Measurements from ENCODE around the gene IKBKE. TPM values are rescaled to one million over a fixed set of nuclear protein-coding genes. Genes with fewer than 3 reads are reported as not detected.

The IKBKE gene
- total RNA-seq, 3 donors from 2014 or later = 14.7 to 17.2 (median 16.1) TPM

DNA sequence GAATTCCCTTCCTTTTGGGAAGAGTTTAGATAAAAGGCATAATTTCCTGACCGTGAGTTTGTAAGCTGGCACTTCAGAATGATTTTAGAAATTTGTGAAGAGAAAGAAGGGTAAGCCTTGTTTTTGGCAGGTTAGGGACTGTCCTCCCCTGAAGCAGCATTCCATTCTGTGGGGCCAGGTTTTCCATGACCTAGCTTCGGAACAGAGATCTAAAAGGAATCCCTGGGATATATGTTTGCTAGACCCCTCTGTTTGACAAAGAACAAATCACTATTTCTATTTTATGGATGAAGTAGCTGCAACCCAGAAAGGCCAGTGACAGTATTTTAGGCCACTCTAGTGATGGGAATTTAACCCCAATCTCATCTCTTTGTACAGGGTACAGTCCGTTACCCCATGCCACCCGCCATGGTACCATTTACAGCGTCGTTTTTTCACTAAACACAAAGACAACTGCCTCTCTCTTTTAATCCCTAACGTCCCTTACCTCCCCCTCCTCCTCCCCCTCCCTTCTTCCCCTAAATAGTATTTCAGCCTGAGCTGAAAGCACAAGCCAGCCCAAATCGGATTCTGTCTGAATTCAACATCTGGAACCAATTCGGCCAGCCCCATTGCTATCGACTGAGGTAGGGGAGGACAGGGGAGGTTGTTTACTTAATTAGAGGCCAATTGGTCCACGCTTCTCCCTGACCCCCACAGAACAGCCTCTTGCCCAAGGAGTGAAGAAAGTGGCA is 23.4 kb upstream of the IKBKE start:
- DNase-seq = no peak
- Mint-ChIP-seq H3K4me3 (no peak overlapping the region), H3K9me3 (no peaks in the 10 kb centered on the region), H3K27me3 (ENCODE audit: low read depth) (no peaks in the 10 kb centered on the region), H3K4me1 (ENCODE audit: low read depth) (no peaks in the 10 kb centered on the region), H3K36me3 (ENCODE audit: insufficient read depth) (peaks cover 13% of the 10 kb centered on the region)
- no peak for ATAC-seq

DNA sequence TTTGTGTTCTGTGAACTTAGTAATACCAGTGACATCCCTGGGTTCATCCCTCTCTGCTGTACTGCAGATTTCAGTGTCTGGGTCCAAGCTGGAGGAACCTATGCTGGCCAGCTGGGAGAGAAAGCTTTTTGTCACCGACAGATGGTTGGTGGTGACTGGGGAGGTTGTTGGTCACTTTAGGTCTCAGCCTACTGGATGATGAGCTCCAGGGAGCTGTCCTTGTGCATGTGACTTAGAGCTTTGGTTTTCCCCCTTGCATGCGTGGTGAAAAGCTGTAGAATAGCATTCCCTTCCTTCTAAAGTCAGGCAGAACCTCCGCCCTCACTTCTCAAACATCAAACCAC is 22.9 kb upstream of the IKBKE start:
- H3K9me3 Mint-ChIP-seq = no peaks in the 10 kb centered on the region
- no peaks in the 10 kb centered on the region for H3K4me1 Mint-ChIP-seq (ENCODE audit: low read depth)
- no peak overlapping the region for H3K4me3 Mint-ChIP-seq
- DNase-seq = no peak
- H3K27me3 Mint-ChIP-seq (ENCODE audit: low read depth) = no peaks in the 10 kb centered on the region
- H3K36me3 Mint-ChIP-seq (ENCODE audit: insufficient read depth) = peaks cover 15% of the 10 kb centered on the region
- no peak for ATAC-seq

GRCh38 chr1:206447792-206448191 is 22.5 kb upstream of the IKBKE start:
- Mint-ChIP-seq H3K4me1 (ENCODE audit: low read depth) (no peaks in the 10 kb centered on the region), H3K36me3 (ENCODE audit: insufficient read depth) (peaks cover 15% of the 10 kb centered on the region)

GRCh38 chr1:206448471-206448870 is 21.8 kb upstream of the IKBKE start:
- no peaks in the 10 kb centered on the region for H3K4me1 Mint-ChIP-seq (ENCODE audit: low read depth)
- peaks cover 15% of the 10 kb centered on the region for H3K36me3 Mint-ChIP-seq (ENCODE audit: insufficient read depth)
- DNase-seq = no peak
- H3K9me3 Mint-ChIP-seq = no peaks in the 10 kb centered on the region
- no peaks in the 10 kb centered on the region for H3K27me3 Mint-ChIP-seq (ENCODE audit: low read depth)
- H3K4me3 Mint-ChIP-seq = no peak overlapping the region
- ATAC-seq = no peak

More at GRCh38 chr1:206447792-206448191, 22.5 kb upstream of the IKBKE start:
- no peak for ATAC-seq
- no peak for DNase-seq
- Mint-ChIP-seq H3K27me3 (ENCODE audit: low read depth) (no peaks in the 10 kb centered on the region), H3K9me3 (no peaks in the 10 kb centered on the region), H3K4me3 (no peak overlapping the region)

GRCh38 chr1:206449565-206449964 is 20.7 kb upstream of the IKBKE start:
- Mint-ChIP-seq H3K36me3 (ENCODE audit: insufficient read depth) (peaks cover 22% of the 10 kb centered on the region), H3K4me1 (ENCODE audit: low read depth) (no peaks in the 10 kb centered on the region), H3K9me3 (no peaks in the 10 kb centered on the region), H3K4me3 (no peak overlapping the region), H3K27me3 (ENCODE audit: low read depth) (no peaks in the 10 kb centered on the region)
- ATAC-seq (no peak), DNase-seq (no peak)

GRCh38 chr1:206450281-206450680 is 20.0 kb upstream of the IKBKE start:
- Mint-ChIP-seq H3K4me1 (ENCODE audit: low read depth) (no peaks in the 10 kb centered on the region), H3K4me3 (no peak overlapping the region), H3K36me3 (ENCODE audit: insufficient read depth) (peaks cover 23% of the 10 kb centered on the region), H3K27me3 (ENCODE audit: low read depth) (no peaks in the 10 kb centered on the region), H3K9me3 (no peaks in the 10 kb centered on the region)
- ATAC-seq (no peak), DNase-seq (no peak)

DNA sequence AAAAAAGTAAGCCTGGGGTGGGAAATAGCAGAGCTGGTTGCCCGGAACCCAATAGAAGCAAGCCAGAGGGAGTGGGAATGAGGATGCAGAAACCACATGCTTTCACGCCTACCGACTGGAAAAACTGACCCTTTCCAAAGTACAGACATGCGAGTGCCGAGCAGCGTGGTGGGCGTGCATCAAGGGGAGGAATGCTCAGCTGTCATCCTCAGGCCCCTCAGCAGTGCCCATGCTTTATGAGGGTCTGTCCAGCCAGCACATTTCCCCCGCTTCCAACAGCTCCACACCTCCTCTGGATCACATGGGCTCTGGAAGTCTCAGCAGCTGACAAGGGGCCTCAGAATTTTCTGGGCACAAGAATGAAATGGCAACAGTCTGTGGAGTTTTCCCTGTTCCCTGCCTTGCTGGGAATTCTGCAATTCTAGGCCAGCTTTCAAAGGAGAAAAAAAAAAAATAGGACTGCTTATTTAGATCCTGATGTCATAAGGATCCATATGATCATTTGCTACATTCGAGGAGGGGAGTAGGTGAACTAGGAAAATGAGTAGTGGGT is 19.1 kb upstream of the IKBKE start:
- Mint-ChIP-seq H3K36me3 (ENCODE audit: insufficient read depth) (peaks cover 23% of the 10 kb centered on the region), H3K4me1 (ENCODE audit: low read depth) (no peaks in the 10 kb centered on the region), H3K9me3 (no peaks in the 10 kb centered on the region)

GRCh38 chr1:206453111-206453510 is 17.2 kb upstream of the IKBKE start:
- Mint-ChIP-seq H3K27me3 (ENCODE audit: low read depth) (no peaks in the 10 kb centered on the region), H3K4me3 (no peak overlapping the region), H3K4me1 (ENCODE audit: low read depth) (peaks cover 5% of the 10 kb centered on the region), H3K36me3 (ENCODE audit: insufficient read depth) (peaks cover 20% of the 10 kb centered on the region), H3K9me3 (no peaks in the 10 kb centered on the region)
- ATAC-seq (no peak), DNase-seq (no peak)

More for the DNA sequence above, 19.1 kb upstream of the IKBKE start:
- no peak overlapping the region for H3K4me3 Mint-ChIP-seq
- DNase-seq = no peak
- no peaks in the 10 kb centered on the region for H3K27me3 Mint-ChIP-seq (ENCODE audit: low read depth)
- ATAC-seq = no peak

DNA sequence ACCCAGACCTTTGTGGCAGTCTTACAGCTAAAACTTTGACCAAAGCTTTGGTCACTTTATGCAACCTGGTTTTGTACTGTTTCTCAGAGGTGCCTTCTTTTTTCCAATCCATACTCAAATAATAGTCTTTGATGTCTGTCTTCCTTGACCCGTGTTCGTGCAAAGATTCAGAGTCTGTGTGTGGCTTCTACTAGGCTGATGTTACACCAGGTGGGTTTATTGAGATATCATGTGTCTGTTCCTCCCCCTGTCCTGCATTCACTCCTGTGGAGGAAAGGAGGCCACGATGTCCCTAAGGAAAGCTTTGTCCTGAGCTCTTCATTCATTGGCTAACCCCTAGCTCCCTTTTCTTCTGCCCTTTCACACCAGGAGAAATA is 15.0 kb upstream of the IKBKE start:
- H3K4me1 Mint-ChIP-seq (ENCODE audit: low read depth) = peaks cover 5% of the 10 kb centered on the region
- no peaks in the 10 kb centered on the region for H3K9me3 Mint-ChIP-seq
- no peaks in the 10 kb centered on the region for H3K27me3 Mint-ChIP-seq (ENCODE audit: low read depth)
- peaks cover 13% of the 10 kb centered on the region for H3K36me3 Mint-ChIP-seq (ENCODE audit: insufficient read depth)
- ATAC-seq (no peak), DNase-seq (no peak)
- H3K4me3 Mint-ChIP-seq = no peak overlapping the region

DNA sequence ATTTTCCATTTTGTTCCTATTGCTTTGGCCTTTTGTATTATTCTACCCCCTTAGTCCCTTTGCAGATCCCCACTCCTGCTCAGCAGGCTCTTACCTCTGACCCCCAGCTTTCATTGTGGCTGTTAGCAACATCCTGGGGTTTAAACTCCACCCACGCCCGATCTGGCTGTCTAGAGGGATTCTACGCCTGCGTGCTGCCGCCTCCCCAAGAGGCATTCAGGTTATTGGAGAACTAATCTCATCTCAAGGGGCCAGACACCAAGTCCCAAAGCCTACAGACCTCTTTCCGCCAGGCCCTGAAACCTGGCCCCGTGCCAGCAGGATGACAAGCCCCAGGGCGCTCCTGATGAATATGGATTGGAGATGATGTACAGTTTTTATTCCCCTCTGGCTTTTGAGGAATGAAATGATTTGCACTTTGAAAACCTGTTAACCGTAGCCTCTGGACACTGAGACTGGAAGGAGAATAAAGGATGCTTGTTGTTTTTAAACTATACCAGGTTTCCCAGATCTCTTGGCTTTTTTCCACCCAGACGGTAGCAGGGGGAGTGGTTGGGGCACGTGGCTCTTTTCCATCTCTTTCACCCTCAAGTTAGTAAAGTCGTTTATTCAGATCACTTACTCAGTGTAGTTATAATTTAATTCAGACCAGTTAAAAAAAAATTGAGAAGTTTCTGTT is 14.5 kb upstream of the IKBKE start:
- Mint-ChIP-seq H3K4me3 (no peak overlapping the region), H3K27me3 (ENCODE audit: low read depth) (no peaks in the 10 kb centered on the region), H3K4me1 (ENCODE audit: low read depth) (peaks cover 5% of the 10 kb centered on the region), H3K9me3 (no peaks in the 10 kb centered on the region), H3K36me3 (ENCODE audit: insufficient read depth) (peaks cover 13% of the 10 kb centered on the region)
- DNase-seq (no peak), ATAC-seq (no peak)

DNA sequence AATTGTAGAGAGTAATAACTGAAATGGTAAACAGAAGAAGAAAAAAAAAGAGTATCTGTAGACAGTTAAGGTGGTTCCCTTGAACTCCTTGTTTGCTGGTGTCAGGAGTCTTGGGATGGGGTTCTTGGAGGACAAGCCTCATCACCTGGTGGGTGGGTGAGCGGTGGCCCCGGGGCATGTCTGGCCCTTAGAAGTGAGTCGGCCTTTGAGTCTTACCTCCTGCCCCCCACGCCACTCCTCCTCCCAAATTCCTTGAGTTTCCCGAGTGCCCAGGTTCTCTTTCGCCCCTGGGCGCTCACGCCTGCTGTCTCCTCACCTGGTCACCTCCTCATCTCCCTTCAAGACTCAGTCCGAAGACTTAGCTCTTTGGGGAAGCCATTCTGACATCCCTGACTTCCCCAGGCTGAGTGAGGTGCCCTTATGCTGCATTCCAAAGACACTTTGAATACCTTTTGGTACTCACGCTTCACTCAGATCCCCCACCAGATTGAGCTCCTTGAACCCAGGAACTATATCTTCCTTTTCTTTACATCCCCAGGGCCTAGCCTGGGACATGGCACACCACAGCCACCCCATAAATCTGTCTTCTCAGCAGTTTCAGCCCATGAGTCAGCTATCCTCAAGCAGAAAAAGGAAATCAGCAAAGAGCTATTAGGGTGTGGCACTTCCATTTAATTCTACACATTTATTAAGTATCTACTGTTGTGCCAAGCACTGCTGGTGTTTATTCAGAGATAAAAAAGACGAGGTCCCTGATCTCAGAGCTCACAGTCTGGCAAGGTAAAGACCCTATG is 13.5 kb upstream of the IKBKE start:
- Mint-ChIP-seq H3K9me3 (no peaks in the 10 kb centered on the region), H3K27me3 (ENCODE audit: low read depth) (no peaks in the 10 kb centered on the region), H3K36me3 (ENCODE audit: insufficient read depth) (peaks cover 13% of the 10 kb centered on the region), H3K4me3 (no peak overlapping the region), H3K4me1 (ENCODE audit: low read depth) (peaks cover 5% of the 10 kb centered on the region)
- no peak for DNase-seq
- ATAC-seq = no peak

DNA sequence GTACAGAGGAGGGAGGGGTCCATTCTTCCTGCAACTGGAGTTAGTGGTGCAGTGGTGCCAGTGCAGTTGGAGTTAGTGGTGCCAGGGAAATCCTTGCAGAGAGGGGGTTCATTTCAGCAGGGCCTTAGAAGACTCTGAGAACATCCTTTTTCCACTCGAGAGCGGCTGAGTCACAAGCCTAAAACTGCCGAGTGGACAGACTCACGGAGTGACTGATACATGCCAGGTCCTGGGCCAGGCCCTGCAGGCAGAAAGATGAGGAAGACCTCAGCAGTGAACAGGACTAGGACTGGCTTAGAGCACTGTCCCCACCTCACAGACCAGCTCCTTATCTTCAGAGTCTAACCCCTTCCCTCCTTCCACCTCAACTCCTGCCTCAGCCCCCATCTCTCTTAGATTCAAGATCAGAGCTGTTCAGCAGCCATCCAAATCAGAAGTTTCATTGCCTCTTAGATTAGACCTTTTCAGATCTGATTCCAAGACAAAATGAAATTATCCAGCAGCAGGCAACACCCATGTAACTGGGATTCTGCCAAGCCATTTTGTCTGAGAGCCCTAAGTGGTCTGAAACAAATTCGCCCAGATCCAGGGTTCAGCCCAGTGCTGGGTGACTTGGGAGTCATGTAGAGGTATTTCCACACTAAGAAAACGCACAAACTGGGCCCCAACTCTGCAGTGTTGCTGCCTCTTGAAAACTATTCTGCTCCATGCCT is 12.7 kb upstream of the IKBKE start:
- no peak for DNase-seq
- Mint-ChIP-seq H3K4me3 (no peak overlapping the region), H3K9me3 (no peaks in the 10 kb centered on the region), H3K4me1 (ENCODE audit: low read depth) (peaks cover 7% of the 10 kb centered on the region), H3K27me3 (ENCODE audit: low read depth) (no peaks in the 10 kb centered on the region), H3K36me3 (ENCODE audit: insufficient read depth) (peaks cover 11% of the 10 kb centered on the region)
- no peak for ATAC-seq

DNA sequence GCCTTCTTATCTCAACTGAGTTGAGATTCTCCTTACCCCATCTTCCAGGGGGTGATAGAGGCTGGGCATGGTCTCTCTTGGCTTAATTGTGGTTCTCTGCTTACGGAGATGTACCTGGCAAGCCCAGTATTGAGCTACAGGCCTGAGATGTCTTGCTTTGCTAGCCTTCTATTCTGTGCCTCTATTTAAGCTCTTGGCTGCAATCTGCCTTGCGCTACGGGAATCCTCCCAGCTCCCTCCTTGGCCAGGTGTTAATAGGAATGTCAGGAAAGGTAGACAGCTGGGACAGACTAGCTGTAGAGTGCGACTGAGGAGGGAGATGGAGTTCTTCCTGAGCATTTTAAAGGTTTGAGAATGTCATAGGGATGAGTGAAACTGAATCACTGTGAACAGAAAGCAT is 10.6 kb upstream of the IKBKE start:
- H3K27me3 Mint-ChIP-seq (ENCODE audit: low read depth) = no peaks in the 10 kb centered on the region
- no peak for ATAC-seq
- no peak for DNase-seq
- H3K36me3 Mint-ChIP-seq (ENCODE audit: insufficient read depth) = peaks cover 3% of the 10 kb centered on the region
- H3K4me3 Mint-ChIP-seq = no peak overlapping the region
- H3K9me3 Mint-ChIP-seq = no peaks in the 10 kb centered on the region
- peaks cover 25% of the 10 kb centered on the region for H3K4me1 Mint-ChIP-seq (ENCODE audit: low read depth)

DNA sequence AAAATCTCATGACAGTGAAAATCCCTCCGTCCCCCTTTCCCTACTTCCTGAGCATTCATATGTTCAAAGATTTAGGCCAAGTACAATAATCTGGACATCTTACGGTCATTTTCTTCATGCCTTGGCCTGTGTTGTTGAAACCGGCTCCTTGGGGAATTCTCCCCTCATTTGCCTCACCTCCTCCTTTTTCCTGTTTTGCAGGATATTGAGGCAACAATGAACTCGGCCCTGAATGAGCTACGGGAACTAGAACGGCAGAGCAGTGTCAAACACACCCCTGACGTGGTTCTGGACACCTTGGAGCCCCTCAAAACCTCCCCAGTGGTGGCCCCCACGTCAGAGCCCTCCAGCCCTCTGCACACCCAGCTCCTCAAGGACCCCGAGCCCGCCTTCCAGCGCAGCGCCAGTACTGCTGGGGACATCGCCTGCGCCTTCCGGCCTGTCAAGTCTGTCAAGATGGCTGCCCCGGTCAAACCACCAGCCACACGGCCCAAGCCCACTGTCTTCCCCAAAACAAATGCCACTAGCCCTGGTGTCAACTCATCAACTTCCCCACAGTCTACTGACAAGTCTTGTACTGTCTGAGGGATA is 9.3 kb upstream of the IKBKE start:
- ATAC-seq = no peak
- peaks cover 35% of the 10 kb centered on the region for H3K4me1 Mint-ChIP-seq (ENCODE audit: low read depth)

More for the DNA sequence above, 9.3 kb upstream of the IKBKE start:
- Mint-ChIP-seq H3K36me3 (ENCODE audit: insufficient read depth) (peaks cover 2% of the 10 kb centered on the region), H3K27me3 (ENCODE audit: low read depth) (no peaks in the 10 kb centered on the region), H3K9me3 (no peaks in the 10 kb centered on the region), H3K4me3 (no peak overlapping the region)
- no peak for DNase-seq

All from activated T-cell treated with anti-CD3 and anti-CD28 coated beads, Interleukin-2, amount 50 U/mL, for 4 hours (primary cell).